Mesenchymal stem cell (in vitro differentiated cells and primary cell): ENCODE data around the gene NPHP4.

Experiments
- DNase-seq: peaks from one replicate; pipeline ENCODE4 v3.0.0-alpha.2; 2013
- H2AFZ ChIP-seq: one replicate; pipeline ENCODE4 v1.6.1; 2013; ENCODE audit warnings: low read depth, mild to moderate bottlenecking, control low read depth, inconsistent platforms, low read length, moderate library complexity
- H2AK5ac ChIP-seq: 2 replicates; pipeline ENCODE4 v1.6.1; 2013; ENCODE audit warnings: low read length, moderate library complexity, mild to moderate bottlenecking, inconsistent platforms; ENCODE audit not compliant: severe bottlenecking
- H2BK120ac ChIP-seq: one replicate; pipeline ENCODE4 v1.6.1; 2013; ENCODE audit warnings: low read depth, mild to moderate bottlenecking, inconsistent platforms, low read length, moderate library complexity
- H2BK12ac ChIP-seq, 2 experiments: one replicate each; pipeline ENCODE4 v1.6.1; 2013; ENCODE audit warnings: inconsistent platforms in 2 of 2, low read length in 2 of 2, mild to moderate bottlenecking in 2 of 2, moderate library complexity in 2 of 2, control low read depth in 1 of 2
- H2BK15ac ChIP-seq: one replicate; pipeline ENCODE4 v1.6.1; 2013; ENCODE audit warnings: mild to moderate bottlenecking, low read depth, inconsistent platforms; ENCODE audit not compliant: poor library complexity, severe bottlenecking
- H2BK5ac ChIP-seq: 2 replicates; pipeline ENCODE4 v1.6.1; 2013; ENCODE audit warnings: low read depth, mild to moderate bottlenecking, low read length, control low read depth, inconsistent platforms; ENCODE audit not compliant: poor library complexity, severe bottlenecking
- H3K14ac ChIP-seq, 2 experiments: one replicate each; pipeline ENCODE4 v1.6.1; 2013; ENCODE audit warnings: inconsistent platforms in 2 of 2, low read length in 2 of 2, control low read depth in 1 of 2, mild to moderate bottlenecking in 1 of 2, moderate library complexity in 1 of 2
- H3K18ac ChIP-seq, 2 experiments: one replicate each; pipeline ENCODE4 v1.6.1; 2013; ENCODE audit warnings: inconsistent platforms in 2 of 2, low read length in 2 of 2, control low read depth in 1 of 2, low read depth in 1 of 2, mild to moderate bottlenecking in 1 of 2
- H3K23ac ChIP-seq, 2 experiments: one replicate each; pipeline ENCODE4 v1.6.1; 2013; ENCODE audit warnings: inconsistent platforms in 2 of 2, low read length in 2 of 2, mild to moderate bottlenecking in 2 of 2, moderate library complexity in 2 of 2, control low read depth in 1 of 2
- H3K27ac ChIP-seq: 2 replicates; pipeline ENCODE4 v1.5.1; 2013; ENCODE audit warnings: mild to moderate bottlenecking, moderate library complexity, low read length, control low read depth, inconsistent platforms; ENCODE audit not compliant: poor library complexity, severe bottlenecking
- H3K27me3 ChIP-seq, 2 experiments: 2 replicates each; pipeline versions ENCODE4 v1.6.1 to v1.7.0; 2013; ENCODE audit warnings: low read length in 2 of 2, mild to moderate bottlenecking in 2 of 2, moderate library complexity in 2 of 2, control low read depth in 1 of 2, inconsistent platforms in 1 of 2; ENCODE audit not compliant: control insufficient read depth in 1 of 2, insufficient read depth in 1 of 2
- H3K36me3 ChIP-seq, 2 experiments: 2 replicates each; pipeline versions ENCODE4 v1.6.1 to v1.7.0; 2013; ENCODE audit warnings: low read length in 2 of 2, control low read depth in 1 of 2, inconsistent platforms in 1 of 2, low read depth in 1 of 2, mild to moderate bottlenecking in 1 of 2; ENCODE audit not compliant: insufficient read depth in 2 of 2, control insufficient read depth in 1 of 2
- H3K4ac ChIP-seq, 2 experiments: one replicate each; pipeline ENCODE4 v1.6.1; 2013; ENCODE audit warnings: inconsistent platforms in 2 of 2, low read length in 2 of 2, mild to moderate bottlenecking in 2 of 2, moderate library complexity in 2 of 2, control low read depth in 1 of 2, low read depth in 1 of 2
- H3K4me1 ChIP-seq: 2 replicates; pipeline ENCODE4 v1.6.1; 2013; ENCODE audit warnings: low read depth, low read length, control low read depth; ENCODE audit not compliant: control insufficient read depth, insufficient read depth
- H3K4me2 ChIP-seq: 2 replicates; pipeline ENCODE4 v1.6.1; 2013; ENCODE audit warnings: low read length, mild to moderate bottlenecking, inconsistent platforms; ENCODE audit not compliant: poor library complexity, severe bottlenecking
- H3K4me3 ChIP-seq, 2 experiments: 2 replicates each; pipeline versions ENCODE4 v1.5.1 to v1.7.0; 2013; ENCODE audit warnings: low read length in 2 of 2, mild to moderate bottlenecking in 2 of 2, control low read depth in 1 of 2, low read depth in 1 of 2; ENCODE audit not compliant: insufficient read depth in 1 of 2
- H3K79me1 ChIP-seq: replicated peaks from 2 replicates; pipeline ENCODE4 v1.6.1; 2013; ENCODE audit warnings: mild to moderate bottlenecking, control low read depth, low read length, inconsistent platforms; ENCODE audit not compliant: poor library complexity, severe bottlenecking
- H3K9ac ChIP-seq: 2 replicates; pipeline ENCODE4 v1.7.0; 2013; ENCODE audit warnings: mild to moderate bottlenecking, low read length, moderate library complexity
- H3K9me3 ChIP-seq: 2 replicates; pipeline ENCODE4 v1.7.0; 2013; ENCODE audit warnings: mild to moderate bottlenecking, low read length; ENCODE audit not compliant: control insufficient read depth
- H4K8ac ChIP-seq: one replicate; pipeline ENCODE4 v1.6.1; 2013; ENCODE audit warnings: inconsistent platforms, mild to moderate bottlenecking, low read length, moderate library complexity
- H4K91ac ChIP-seq: one replicate; pipeline ENCODE4 v1.6.1; 2013; ENCODE audit warnings: mild to moderate bottlenecking, low read length, inconsistent platforms
- WGBS: methylation state at CpG from one replicate; pipeline ENCODE4 v1.1.7; 2013; ENCODE audit warnings: mixed read lengths; 5-methylcytosine and 5-hydroxymethylcytosine counted together

NPHP4 gene

GRCh38 chr1:5831600-5832335, 160.5 kb downstream of the NPHP4 start:
- DNase-seq = no peak
- Histone ChIP-seq H2AK5ac (no peak overlapping the region), H3K36me3 (no peaks in the 10 kb centered on the region), H2AFZ (no peak overlapping the region), H3K79me1 (no peaks in the 10 kb centered on the region), H3K4me2 (no peak overlapping the region), H2BK120ac (no peak overlapping the region), H2BK12ac (no peak overlapping the region), H2BK15ac (no peak overlapping the region), H3K4ac (no peak overlapping the region), H3K14ac (no peak overlapping the region), H3K23ac (no peak overlapping the region), H3K27me3 (peaks cover under 1 to 13% of the 10 kb centered on the region in 2 experiments), H4K8ac (no peak overlapping the region), H2BK5ac (no peak overlapping the region), H3K9ac (no peak overlapping the region), H3K4me3 (no peak overlapping the region), H3K9me3 (no peaks in the 10 kb centered on the region), H3K18ac (no peak overlapping the region), H3K4me1 (no peaks in the 10 kb centered on the region), H4K91ac (no peak overlapping the region), H3K27ac (no peak overlapping the region)
- 59% methylated on average over 10 of the region's 10 CpGs for WGBS

- Histone ChIP-seq H3K18ac (no peak overlapping the region), H2AK5ac (no peak overlapping the region), H3K4ac (no peak overlapping the region), H3K4me3 (no peak overlapping the region), H3K9me3 (no peaks in the 10 kb centered on the region), H3K14ac (no peak overlapping the region), H3K4me2 (no peak overlapping the region), H4K91ac (no peak overlapping the region), H2BK15ac (no peak overlapping the region), H3K9ac (no peak overlapping the region), H2BK12ac (no peak overlapping the region), H4K8ac (no peak overlapping the region), H3K36me3 (no peaks in the 10 kb centered on the region), H3K23ac (no peak overlapping the region), H2BK120ac (no peak overlapping the region), H3K27ac (no peak overlapping the region), H2BK5ac (no peak overlapping the region), H2AFZ (no peak overlapping the region), H3K79me1 (no peaks in the 10 kb centered on the region), H3K27me3 (peaks cover 0 to 5% of the 10 kb centered on the region in 2 experiments), H3K4me1 (no peaks in the 10 kb centered on the region)
- 56% methylated on average over 26 of the region's 26 CpGs for WGBS
- no peak for DNase-seq
Observed at GRCh38 chr1:5830771-5831599, 161.2 kb downstream of the NPHP4 start.

DNA sequence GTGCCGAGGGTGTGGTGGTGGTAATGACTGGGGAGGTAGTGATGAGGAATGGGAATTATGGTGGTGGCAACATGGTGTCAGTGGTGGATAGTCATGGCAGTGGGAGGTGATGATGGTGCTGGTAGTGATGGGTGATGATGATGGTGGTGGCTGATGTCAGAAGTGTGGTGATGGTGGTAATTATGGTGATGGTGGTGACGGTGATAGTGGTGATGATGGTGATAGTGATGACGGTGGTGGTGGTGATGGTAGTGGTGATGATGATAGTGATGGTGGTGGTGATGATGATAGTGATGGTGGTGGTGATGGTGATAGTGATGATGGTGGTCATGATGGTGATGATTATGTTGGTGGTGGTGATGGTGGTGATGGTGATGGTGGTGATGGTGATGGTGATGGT, 162.8 kb downstream of the NPHP4 start:
- Histone ChIP-seq H2AFZ (no peak overlapping the region), H2AK5ac (no peak overlapping the region), H3K9me3 (no peaks in the 10 kb centered on the region), H3K18ac (no peak overlapping the region), H4K91ac (no peak overlapping the region), H3K23ac (no peak overlapping the region), H3K14ac (no peak overlapping the region), H3K79me1 (no peaks in the 10 kb centered on the region), H2BK15ac (no peak overlapping the region), H3K36me3 (no peaks in the 10 kb centered on the region), H2BK120ac (no peak overlapping the region), H3K27ac (no peak overlapping the region), H3K4me2 (no peak overlapping the region), H3K4me3 (no peak overlapping the region), H3K9ac (no peak overlapping the region), H2BK12ac (no peak overlapping the region), H3K4ac (no peak overlapping the region), H3K27me3 (no peaks in the 10 kb centered on the region), H4K8ac (no peak overlapping the region), H3K4me1 (no peaks in the 10 kb centered on the region), H2BK5ac (no peak overlapping the region)
- WGBS = 85% methylated on average over 3 of the region's 3 CpGs
- DNase-seq = no peak

- no peak overlapping the region for H4K91ac ChIP-seq
- DNase-seq = no peak
- H3K27ac ChIP-seq = no peak overlapping the region
- H4K8ac ChIP-seq = no peak overlapping the region
- H3K36me3 ChIP-seq = no peaks in the 10 kb centered on the region
- H3K23ac ChIP-seq = no peak overlapping the region
- no peak overlapping the region for H3K14ac ChIP-seq
- H3K9me3 ChIP-seq = no peaks in the 10 kb centered on the region
- no peaks in the 10 kb centered on the region for H3K27me3 ChIP-seq
- H2BK12ac ChIP-seq = no peak overlapping the region
- H3K4me2 ChIP-seq = no peak overlapping the region
- no peak overlapping the region for H3K4ac ChIP-seq
- H3K4me3 ChIP-seq = no peak overlapping the region
- no peak overlapping the region for H2BK15ac ChIP-seq
- no peak overlapping the region for H3K18ac ChIP-seq
- no peak overlapping the region for H2BK120ac ChIP-seq
- no peaks in the 10 kb centered on the region for H3K79me1 ChIP-seq
- no peak overlapping the region for H2AFZ ChIP-seq
- no peak overlapping the region for H2BK5ac ChIP-seq
- no peak overlapping the region for H2AK5ac ChIP-seq
- H3K4me1 ChIP-seq = no peaks in the 10 kb centered on the region
- H3K9ac ChIP-seq = no peak overlapping the region
- 78% methylated on average over 11 of the region's 11 CpGs for WGBS
Observed at GRCh38 chr1:5828308-5828935, 163.8 kb downstream of the NPHP4 start.
